H1 (cell line): Measurements from ENCODE around the gene L3MBTL4. TPM values are rescaled to one million over a fixed set of nuclear protein-coding genes. Genes with fewer than 3 reads are reported as not detected.

Experiments
- CTCF ChIA-PET: fragments of 300-600 bp; sonication (Branson Sonifier 250); formaldehyde crosslinking; loops from one replicate; lab custom pipeline; 2021; ENCODE audit not compliant: partially characterized antibody; lab: Charles Lee
- POLR2A ChIA-PET: fragments of 300-600 bp; sonication (Branson Sonifier 250); formaldehyde crosslinking; loops from one replicate; lab custom pipeline; 2021; ENCODE audit warnings: inconsistent platforms; ENCODE audit not compliant: partially characterized antibody; lab: Charles Lee
- DNase-seq, 2 experiments: peaks; one replicate each; pipeline versions ENCODE4 v3.0.0 to v3.0.0-alpha.2; 2010 to 2022; ENCODE audit warnings: low spot score in 2 of 2, low read depth in 1 of 2, mixed read lengths in 1 of 2
- FAIRE-seq: peaks from 2 replicates; lab custom pipeline; 2011; peaks lifted over from hg19 to GRCh38; lab: Jason Lieb, UNC
- H2AFZ ChIP-seq: 2 replicates; pipeline ENCODE4 v1.8.1; 2012; ENCODE audit warnings: low read length, inconsistent platforms
- H2AK5ac ChIP-seq: 2 replicates; pipeline ENCODE4 v1.6.1; 2013; ENCODE audit warnings: low read depth, low read length
- H2BK120ac ChIP-seq: replicated peaks from 2 replicates; pipeline ENCODE3; 2013; ENCODE audit warnings: low read depth, low read length, inconsistent platforms
- H2BK12ac ChIP-seq: 2 replicates; pipeline ENCODE4 v1.6.1; 2013; ENCODE audit warnings: low read depth, low read length
- H2BK15ac ChIP-seq: 2 replicates; pipeline ENCODE4 v1.6.1; 2013; ENCODE audit warnings: low read length
- H2BK20ac ChIP-seq: 2 replicates; pipeline ENCODE4 v1.6.1; 2013; ENCODE audit warnings: low read length
- H2BK5ac ChIP-seq: 2 replicates; pipeline ENCODE4 v1.6.1; 2013; ENCODE audit warnings: low read depth, low read length
- H3K14ac ChIP-seq: 2 replicates; pipeline ENCODE4 v1.6.1; 2013; ENCODE audit warnings: inconsistent platforms; ENCODE audit not compliant: insufficient read length
- H3K18ac ChIP-seq: 2 replicates; pipeline ENCODE4 v1.6.1; 2013; ENCODE audit warnings: low read length; ENCODE audit errors: extremely low read depth
- H3K23ac ChIP-seq: 2 replicates; pipeline ENCODE4 v1.6.1; 2013; ENCODE audit warnings: inconsistent platforms; ENCODE audit not compliant: insufficient read length
- H3K23me2 ChIP-seq: 2 replicates; pipeline ENCODE4 v1.6.1; 2013; ENCODE audit warnings: low read depth, low read length
- H3K27ac ChIP-seq: 2 replicates; pipeline ENCODE4 v1.6.1; 2011; ENCODE audit warnings: low read depth, low read length, inconsistent platforms
- H3K27me3 ChIP-seq, 4 experiments: replicated peaks in 1 of 4; 1 replicate in 1 of 4; 2 replicates in 3 of 4; pipeline versions ENCODE4 v1.6.1 to v1.8.1; 2011 to 2013; ENCODE audit warnings: low read length in 3 of 4, mild to moderate bottlenecking in 3 of 4, inconsistent platforms in 2 of 4, mixed read lengths in 2 of 4, moderate library complexity in 1 of 4; ENCODE audit not compliant: control insufficient read depth in 3 of 4, insufficient read depth in 3 of 4; ENCODE audit errors: extremely low read depth in 1 of 4
- H3K36me3 ChIP-seq, 4 experiments: 2 replicates each; pipeline versions ENCODE4 v1.6.1 to v1.8.1; 2011 to 2013; ENCODE audit warnings: mild to moderate bottlenecking in 4 of 4, low read length in 3 of 4, moderate library complexity in 2 of 4, control low read depth in 1 of 4, inconsistent platforms in 1 of 4; ENCODE audit not compliant: insufficient read depth in 4 of 4, control insufficient read depth in 2 of 4
- H3K4ac ChIP-seq: replicated peaks from 2 replicates; pipeline ENCODE3; 2013; ENCODE audit warnings: low read length, low read depth, mixed read lengths, inconsistent platforms; ENCODE audit not compliant: insufficient read length
- H3K4me1 ChIP-seq, 4 experiments: replicated peaks in 1 of 4; 1 replicate in 1 of 4; 2 replicates in 3 of 4; pipeline versions ENCODE4 v1.6.1 to v1.8.1; 2011 to 2013; ENCODE audit warnings: low read length in 3 of 4, inconsistent platforms in 2 of 4, mixed read lengths in 1 of 4; ENCODE audit not compliant: insufficient read depth in 4 of 4, control insufficient read depth in 3 of 4
- H3K4me2 ChIP-seq, 2 experiments: 2 replicates each; pipeline versions ENCODE4 v1.6.1 to v1.8.1; 2011 to 2013; ENCODE audit warnings: low read depth in 2 of 2, low read length in 2 of 2, control low read depth in 1 of 2, inconsistent platforms in 1 of 2, mild to moderate bottlenecking in 1 of 2; ENCODE audit not compliant: insufficient read depth in 1 of 2
- H3K4me3 ChIP-seq, 4 experiments: fragments of 200-600, 300-600 bp in 1 of 4; sonication (generic), shearing (Covaris generic), sonication (Bioruptor Twin) in 1 of 4; 2 replicates each; pipeline versions ENCODE4 v1.5.1 to v1.8.1; 2011 to 2016; ENCODE audit warnings: low read length in 4 of 4, low read depth in 3 of 4, control low read depth in 2 of 4, inconsistent platforms in 2 of 4, mild to moderate bottlenecking in 2 of 4, mixed read lengths in 1 of 4, moderate library complexity in 1 of 4; ENCODE audit not compliant: insufficient read depth in 2 of 4; ENCODE audit errors: extremely low read depth in 1 of 4
- H3K56ac ChIP-seq: replicated peaks from 2 replicates; pipeline ENCODE3; 2013; ENCODE audit warnings: low read depth, mild to moderate bottlenecking, mixed read lengths, low read length, inconsistent platforms; ENCODE audit not compliant: insufficient read length
- H3K79me1 ChIP-seq: 2 replicates; pipeline ENCODE4 v1.6.1; 2013; ENCODE audit warnings: low read depth, low read length, control low read depth
- H3K79me2 ChIP-seq, 2 experiments: 2 replicates each; pipeline versions ENCODE4 v1.6.1 to v1.8.1; 2012 to 2013; ENCODE audit warnings: low read length in 2 of 2, mild to moderate bottlenecking in 2 of 2, inconsistent platforms in 1 of 2; ENCODE audit not compliant: insufficient read depth in 2 of 2, control insufficient read depth in 1 of 2
- H3K9ac ChIP-seq, 4 experiments: replicated peaks in 1 of 4; 1 replicate in 1 of 4; 2 replicates in 3 of 4; pipeline versions ENCODE4 v1.6.1 to v1.8.1; 2011 to 2013; ENCODE audit warnings: low read depth in 3 of 4, low read length in 3 of 4, control low read depth in 2 of 4, mild to moderate bottlenecking in 2 of 4, moderate library complexity in 2 of 4, inconsistent platforms in 1 of 4; ENCODE audit errors: extremely low read depth in 1 of 4
- H3K9me3 ChIP-seq, 2 experiments: 2 replicates each; pipeline versions ENCODE4 v1.6.1 to v1.8.1; 2012 to 2013; ENCODE audit warnings: mild to moderate bottlenecking in 2 of 2, moderate library complexity in 2 of 2, control low read depth in 1 of 2, inconsistent platforms in 1 of 2, low read depth in 1 of 2, low read length in 1 of 2, mixed read lengths in 1 of 2; ENCODE audit not compliant: insufficient read depth in 2 of 2
- H4K20me1 ChIP-seq, 2 experiments: replicated peaks in 1 of 2; 2 replicates each; pipeline versions ENCODE3 to v1.8.1; 2011 to 2013; ENCODE audit warnings: inconsistent platforms in 2 of 2, low read length in 2 of 2, mild to moderate bottlenecking in 1 of 2; ENCODE audit not compliant: insufficient read depth in 2 of 2, control insufficient read depth in 1 of 2
- H4K5ac ChIP-seq: 2 replicates; pipeline ENCODE4 v1.6.1; 2013; ENCODE audit warnings: low read length, low read depth, mixed read lengths, inconsistent platforms; ENCODE audit not compliant: insufficient read length
- H4K8ac ChIP-seq: 2 replicates; pipeline ENCODE4 v1.8.0; 2013; ENCODE audit warnings: mild to moderate bottlenecking, moderate library complexity, low read length, inconsistent platforms; ENCODE audit not compliant: insufficient read depth; ENCODE audit errors: extremely low read depth
- H4K91ac ChIP-seq: replicated peaks from 2 replicates; pipeline ENCODE3; 2013; ENCODE audit warnings: low read length, mixed read lengths, inconsistent platforms; ENCODE audit not compliant: insufficient read length
- KDM1A ChIP-seq: fragments of 200-600, 300-600 bp; sonication (generic); IDR thresholded peaks from 2 replicates; pipeline ENCODE4 v1.7.1; 2016; ENCODE audit warnings: mild to moderate bottlenecking, low read length, borderline replicate concordance
- RAD21 ChIP-seq, 2 experiments: IDR thresholded peaks in 1 of 2; conservative IDR thresholded peaks in 1 of 2; 2 replicates each; pipeline ENCODE4 v1.6.1; 2011; ENCODE audit warnings: low read depth in 2 of 2, low read length in 2 of 2, improper control_type of control experiment in 1 of 2, inconsistent platforms in 1 of 2, mild to moderate bottlenecking in 1 of 2, moderate library complexity in 1 of 2
- WGBS, 2 experiments: shearing (Covaris generic) in 1 of 2; methylation state at CpG; one replicate each; pipeline versions ENCODE4 v1.1.6 to v1.1.7; 2013 to 2015; ENCODE audit warnings: low lambda C conversion rate in 2 of 2, mixed read lengths in 2 of 2, inconsistent platforms in 1 of 2, low coverage in 1 of 2, missing lambda C conversion rate in 1 of 2; ENCODE audit not compliant: insufficient replicate concordance in 2 of 2, insufficient coverage in 1 of 2, insufficient read length in 1 of 2; ENCODE audit errors: extremely low coverage in 1 of 2, missing lambda C conversion rate in 1 of 2; 5-methylcytosine and 5-hydroxymethylcytosine counted together
- polyA plus RNA-seq, 7 experiments: library from polyadenylated mRNA; depleted of rRNA in 3 of 7; stranded (reverse) in 5 of 7; unstranded in 2 of 7; fragments of >200 nt in 5 of 7; fragments of 200-250 nt in 2 of 7; gene quantifications; 1 replicate in 5 of 7; 2 replicates in 1 of 7; 4 replicates in 1 of 7; pipeline versions ENCODE4 v1.2.1 to v1.2.3, GENCODE V29; 2011 to 2013; ENCODE audit warnings: missing spikeins in 2 of 7, mixed read lengths in 2 of 7
- total RNA-seq: library from RNA; stranded (reverse); fragmentation: NEBNext Ultra II Directional; extraction: Animal tissue kit (Norgen Biotek cat#: 25700); gene quantifications from 2 replicates; pipeline ENCODE4 v1.2.1, GENCODE V29; 2021

Gene L3MBTL4
- total and polyA plus RNA-seq, 2 of the 8 experiments (the other 6 are each of a cell fraction or from before 2014, with no cell fraction given), result 1.0 to 2.1 TPM

GRCh38 chr18:6355789-6356589, 58.7 kb downstream of the L3MBTL4 start:
- Histone ChIP-seq H3K18ac (no peak overlapping the region), H3K14ac (no peak overlapping the region), H3K4me3 (no peak overlapping the region), H3K79me1 (no peaks in the 10 kb centered on the region), H4K91ac (no peak overlapping the region), H3K27ac (no peak overlapping the region), H2BK120ac (no peak overlapping the region), H2BK5ac (no peak overlapping the region), H2BK12ac (no peak overlapping the region), H2AFZ (no peak overlapping the region), H3K9ac (no peak overlapping the region), H3K23ac (no peak overlapping the region), H3K79me2 (no peaks in the 10 kb centered on the region), H2BK15ac (no peak overlapping the region), H3K9me3 (no peaks in the 10 kb centered on the region), H4K20me1 (no peaks in the 10 kb centered on the region), H3K27me3 (no peaks in the 10 kb centered on the region), H4K5ac (no peak overlapping the region), H3K4me2 (no peak overlapping the region), H4K8ac (no peak overlapping the region), H3K36me3 (no peaks in the 10 kb centered on the region), H3K4me1 (peaks cover 4 to 13% (median 6%) of the 10 kb centered on the region in 4 experiments; a peak in 6 of 7 replicates), H3K23me2 (no peaks in the 10 kb centered on the region), H3K56ac (no peak overlapping the region), H3K4ac (no peak overlapping the region), H2AK5ac (no peak overlapping the region; the same call in 1 of the 2 replicates), H2BK20ac (no peak overlapping the region)
- FAIRE-seq, result no peak
- WGBS, 2 experiments, result 87% methylated on average over 9 of the region's 9 CpGs; no CpG with 5 or more reads in 1 of the 2 experiments
- ChIA-PET CTCF (interaction anchor here (0.6 kb wide), 1 partner anchor 489 kb away, joined by 5 read pairs; no protein-coding TSS in a partner anchor), POLR2A (no interaction called here)
- DNase-seq, result no peak
- TF ChIP-seq KDM1A (no peak), RAD21 (IDR thresholded peaks at IDR 0.05 in 1 of 2, conservative IDR thresholded peaks at IDR 0.05 in 1 of 2; ENCODE audit: low read depth in 2 of 2, low read length in 2 of 2) (no peak)
